ENCODE results near the gene ST7. TPM values are rescaled to one million over a fixed set of nuclear protein-coding genes. Genes with fewer than 3 reads are reported as not detected.

The ST7 gene
- total and polyA plus RNA-seq, 2 experiments from 2014 or later: 9.9 to 18.3 TPM

GRCh38 chr7:117186218-117187010 is 233.1 kb downstream of the ST7 start:
- no peak for ATAC-seq

GRCh38 chr7:117188376-117188775 is 235.1 kb downstream of the ST7 start:
- Histone ChIP-seq H3K4me2 (no peak overlapping the region), H3K27me3 (ENCODE audit: insufficient read depth) (no peaks in the 10 kb centered on the region), H3K36me3 (ENCODE audit: insufficient read depth) (no peaks in the 10 kb centered on the region), H3K27ac (ENCODE audit: low read depth) (no peak overlapping the region), H2AFZ (no peak overlapping the region), H3F3A (replicated peaks; ENCODE audit: low read depth) (no peaks in the 10 kb centered on the region), H3K9me2 (ENCODE audit: insufficient read depth) (no peaks in the 10 kb centered on the region), H4K20me1 (replicated peaks; ENCODE audit: insufficient read depth) (no peaks in the 10 kb centered on the region), H3K4me3 (no peak overlapping the region), H3K79me2 (replicated peaks; ENCODE audit: insufficient read depth) (no peaks in the 10 kb centered on the region), H3K4me1 (ENCODE audit: insufficient read depth) (no peaks in the 10 kb centered on the region)
- no peak for DNase-seq (ENCODE audit: low spot score)
- Mint-ChIP-seq H3K9me3 (no peaks in the 10 kb centered on the region), H3K36me3 (ENCODE audit: low read depth) (no peaks in the 10 kb centered on the region), H3K27me3 (ENCODE audit: insufficient read depth, low read depth, poor library complexity) (no peaks in the 10 kb centered on the region), H3K4me3 (no peak overlapping the region), H3K27ac (0 out of 2 replicates have a peak overlapping the region, but pooled peaks have one; percentile 27), H3K4me1 (no peaks in the 10 kb centered on the region)
- ATAC-seq: no peak
- TF ChIP-seq EZH2phosphoT487 (IDR thresholded peaks at IDR 0.05; ENCODE audit: unreplicated experiment) (no peak), EZH2 (IDR thresholded peaks at IDR 0.05; ENCODE audit: low read depth, unreplicated experiment) (no peak), CREB1 (CRISPR knock-in tag; IDR thresholded peaks at IDR 0.05; ENCODE audit: low read depth) (no peak), REST (IDR thresholded peaks at IDR 0.05; ENCODE audit: unreplicated experiment) (no peak), CTCF (conservative IDR thresholded peaks at IDR 0.05; ENCODE audit: low read depth in 2 of 2) (no peak), NANOG (IDR thresholded peaks at IDR 0.05; ENCODE audit: borderline replicate concordance) (no peak), JUNB (IDR thresholded peaks at IDR 0.05; ENCODE audit: unreplicated experiment) (no peak)

More at GRCh38 chr7:117186218-117187010, 233.1 kb downstream of the ST7 start:
- Mint-ChIP-seq H3K4me3 (no peak overlapping the region), H3K36me3 (ENCODE audit: low read depth) (no peaks in the 10 kb centered on the region), H3K27me3 (ENCODE audit: insufficient read depth, low read depth, poor library complexity) (no peaks in the 10 kb centered on the region), H3K27ac (no peak overlapping the region), H3K9me3 (no peaks in the 10 kb centered on the region), H3K4me1 (no peaks in the 10 kb centered on the region)
- Histone ChIP-seq H3K79me2 (replicated peaks; ENCODE audit: insufficient read depth) (no peaks in the 10 kb centered on the region), H4K20me1 (replicated peaks; ENCODE audit: insufficient read depth) (no peaks in the 10 kb centered on the region), H3K9me2 (ENCODE audit: insufficient read depth) (no peaks in the 10 kb centered on the region), H3K4me3 (no peak overlapping the region), H3K4me2 (no peak overlapping the region), H3K36me3 (ENCODE audit: insufficient read depth) (no peaks in the 10 kb centered on the region), H3K4me1 (ENCODE audit: insufficient read depth) (no peaks in the 10 kb centered on the region), H3K27ac (ENCODE audit: low read depth) (no peak overlapping the region), H3F3A (replicated peaks; ENCODE audit: low read depth) (no peaks in the 10 kb centered on the region), H2AFZ (no peak overlapping the region), H3K27me3 (ENCODE audit: insufficient read depth) (no peaks in the 10 kb centered on the region)
- TF ChIP-seq CTCF (conservative IDR thresholded peaks at IDR 0.05; ENCODE audit: low read depth in 2 of 2): no peak
- TF ChIP-seq ZNF331 (CRISPR knock-in tag; IDR thresholded peaks at IDR 0.05; ENCODE audit: low read depth): no peak
- TF ChIP-seq STAT1 (IDR thresholded peaks at IDR 0.05; ENCODE audit: unreplicated experiment): no peak
- no peak for TF ChIP-seq ZNF114 (CRISPR knock-in tag; IDR thresholded peaks at IDR 0.05)
- no peak for TF ChIP-seq NANOG (IDR thresholded peaks at IDR 0.05; ENCODE audit: borderline replicate concordance)
- TF ChIP-seq EZH2phosphoT487 (IDR thresholded peaks at IDR 0.05; ENCODE audit: unreplicated experiment): no peak
- TF ChIP-seq POLR2AphosphoS5 (IDR thresholded peaks at IDR 0.05; ENCODE audit: low read depth): no peak
- no peak for TF ChIP-seq CREB1 (CRISPR knock-in tag; IDR thresholded peaks at IDR 0.05; ENCODE audit: low read depth)
- TF ChIP-seq ETS1 (IDR thresholded peaks at IDR 0.05): no peak
- no peak for TF ChIP-seq EZH2 (IDR thresholded peaks at IDR 0.05; ENCODE audit: low read depth, unreplicated experiment)
- TF ChIP-seq JUNB (IDR thresholded peaks at IDR 0.05; ENCODE audit: unreplicated experiment): no peak
- DNase-seq (ENCODE audit: low spot score): no peak
